Stimulated activated effector memory CD8-positive, alpha-beta T cell treated with anti-CD3 and anti-CD28 coated beads, Interleukin-12 subunit alpha, Interleukin-12 subunit beta, amount 100 ng/mL, for 72 hours (primary cell): ENCODE data around the gene LCN2.

Experiments used
- ATAC-seq: fragments of 150-1000 bp; cut with Tn5 transposase; 2 replicates; pipeline ENCODE4 v1.10.0; 2021
- DNase-seq, 2 donors: peaks; one replicate each; pipeline ENCODE4 v3.0.0; 2021 to 2022; ENCODE audit warnings: low spot score in 2 of 2
- H3K27ac Mint-ChIP-seq: one replicate; pipeline ENCODE4 v1.8.0; 2022; ENCODE audit warnings: mild to moderate bottlenecking, mixed read lengths
- H3K36me3 Mint-ChIP-seq: one replicate; pipeline ENCODE4 v1.8.0; 2022; ENCODE audit warnings: mild to moderate bottlenecking, mixed read lengths
- H3K4me1 Mint-ChIP-seq: one replicate; pipeline ENCODE4 v1.8.0; 2022; ENCODE audit warnings: mixed read lengths
- H3K4me3 Mint-ChIP-seq: one replicate; pipeline ENCODE4 v1.8.0; 2022; ENCODE audit warnings: mild to moderate bottlenecking, mixed read lengths
- H3K9me3 Mint-ChIP-seq: one replicate; pipeline ENCODE4 v1.8.0; 2022; ENCODE audit warnings: mixed read lengths

The LCN2 gene

DNA sequence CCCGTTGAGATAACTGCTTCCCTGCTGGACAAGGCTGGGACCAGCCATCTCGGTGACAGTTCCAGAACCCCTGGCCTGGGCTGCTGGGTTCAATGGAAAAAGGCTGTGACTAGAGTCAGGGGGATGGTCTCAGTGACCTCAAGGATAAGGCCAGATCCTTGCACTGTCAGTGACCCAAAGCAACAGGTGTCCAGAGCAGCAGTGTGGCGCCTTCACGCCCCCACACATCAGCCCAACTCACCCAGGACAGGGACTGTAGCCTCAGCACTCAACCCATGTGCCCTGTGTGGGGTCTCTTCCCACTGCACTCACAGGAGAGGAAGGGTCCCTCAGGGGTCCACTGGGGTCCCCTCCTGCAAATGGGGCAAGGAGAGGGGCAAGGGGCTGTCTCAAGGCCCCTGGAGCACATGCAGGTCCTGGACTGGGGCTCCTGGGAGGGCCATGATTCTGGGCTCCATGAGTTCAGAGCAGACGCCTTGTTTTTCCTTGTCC is 698 bp upstream of the LCN2 start:
- H3K4me1 Mint-ChIP-seq, result peaks cover 13% of the 10 kb centered on the region
- no peaks in the 10 kb centered on the region for H3K9me3 Mint-ChIP-seq
- DNase-seq (no peak), ATAC-seq (no peak)
- no peak overlapping the region for H3K27ac Mint-ChIP-seq
- H3K36me3 Mint-ChIP-seq, result no peaks in the 10 kb centered on the region
- no peak overlapping the region for H3K4me3 Mint-ChIP-seq

DNA sequence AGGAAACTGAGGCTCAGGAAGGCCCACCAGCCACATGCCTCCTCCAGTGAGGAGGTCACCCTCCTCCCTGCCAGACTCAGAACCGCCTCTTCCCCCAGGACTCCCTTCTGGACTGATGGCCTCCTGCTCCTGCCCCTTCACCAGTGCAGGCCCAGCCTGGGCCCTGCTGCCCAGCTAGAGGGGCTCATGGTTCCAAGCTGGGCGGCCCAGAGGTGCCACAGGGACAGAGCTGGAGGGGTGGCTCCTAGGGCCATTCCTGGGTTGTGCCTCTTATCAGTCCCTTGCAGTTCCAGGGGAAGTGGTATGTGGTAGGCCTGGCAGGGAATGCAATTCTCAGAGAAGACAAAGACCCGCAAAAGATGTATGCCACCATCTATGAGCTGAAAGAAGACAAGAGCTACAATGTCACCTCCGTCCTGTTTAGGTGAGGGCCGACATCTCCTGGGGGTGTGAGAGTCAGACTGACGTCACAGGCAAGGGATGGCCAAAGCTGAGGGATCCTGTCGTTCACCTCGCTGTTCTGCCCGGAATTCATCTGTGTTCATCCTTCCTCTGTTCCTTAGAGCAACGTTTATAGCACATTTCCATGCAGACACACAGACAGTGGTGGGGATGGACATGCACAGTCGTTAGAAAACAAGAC is 819 bp downstream of the LCN2 start:
- peak overlapping the region; percentile 67 for H3K27ac Mint-ChIP-seq
- ATAC-seq (no peak), DNase-seq (no peak)
- no peaks in the 10 kb centered on the region for H3K9me3 Mint-ChIP-seq
- peaks cover 13% of the 10 kb centered on the region for H3K4me1 Mint-ChIP-seq
- no peaks in the 10 kb centered on the region for H3K36me3 Mint-ChIP-seq
- H3K4me3 Mint-ChIP-seq, result no peak overlapping the region

DNA sequence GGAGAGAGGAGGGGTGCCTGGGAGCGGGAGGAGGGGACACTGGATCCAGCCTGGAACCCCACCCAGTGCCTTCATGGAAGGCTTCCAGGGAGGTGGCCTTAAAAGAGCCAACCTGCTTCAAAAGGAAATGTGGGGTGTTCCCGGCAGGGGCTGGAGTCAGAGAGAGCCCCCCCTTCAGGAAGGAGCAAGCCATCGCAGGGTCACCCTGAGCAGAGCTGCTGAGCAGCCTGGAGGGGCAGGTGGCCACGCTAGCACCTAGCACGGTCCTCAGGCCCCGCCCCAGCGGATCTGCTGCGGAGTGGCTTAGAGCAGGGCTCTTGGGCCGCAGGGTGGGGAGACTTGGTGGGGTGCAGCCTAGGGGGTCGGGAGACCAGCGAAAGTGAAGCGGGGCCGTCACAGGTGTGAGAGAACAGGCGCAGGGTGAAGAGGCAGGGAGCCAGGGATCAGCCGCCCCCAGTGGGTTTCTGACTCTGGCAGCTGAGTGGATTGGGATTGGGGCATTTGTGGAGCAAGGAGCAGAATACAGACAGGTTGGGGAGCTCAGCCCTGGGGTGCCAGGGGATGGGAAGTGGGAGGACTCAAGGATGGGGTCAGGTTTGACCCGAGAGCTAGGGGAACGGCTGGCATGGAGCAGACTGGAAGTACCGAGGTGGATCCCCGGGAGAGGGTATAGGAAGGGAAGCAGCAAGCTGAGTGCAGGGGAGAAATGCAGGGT is 1.5 kb downstream of the LCN2 start:
- Mint-ChIP-seq H3K4me1 (peaks cover 13% of the 10 kb centered on the region), H3K9me3 (no peaks in the 10 kb centered on the region), H3K36me3 (no peaks in the 10 kb centered on the region), H3K27ac (peak overlapping the region; percentile 67), H3K4me3 (no peak overlapping the region)
- ATAC-seq (peak; percentile 14), DNase-seq (no peak)

DNA sequence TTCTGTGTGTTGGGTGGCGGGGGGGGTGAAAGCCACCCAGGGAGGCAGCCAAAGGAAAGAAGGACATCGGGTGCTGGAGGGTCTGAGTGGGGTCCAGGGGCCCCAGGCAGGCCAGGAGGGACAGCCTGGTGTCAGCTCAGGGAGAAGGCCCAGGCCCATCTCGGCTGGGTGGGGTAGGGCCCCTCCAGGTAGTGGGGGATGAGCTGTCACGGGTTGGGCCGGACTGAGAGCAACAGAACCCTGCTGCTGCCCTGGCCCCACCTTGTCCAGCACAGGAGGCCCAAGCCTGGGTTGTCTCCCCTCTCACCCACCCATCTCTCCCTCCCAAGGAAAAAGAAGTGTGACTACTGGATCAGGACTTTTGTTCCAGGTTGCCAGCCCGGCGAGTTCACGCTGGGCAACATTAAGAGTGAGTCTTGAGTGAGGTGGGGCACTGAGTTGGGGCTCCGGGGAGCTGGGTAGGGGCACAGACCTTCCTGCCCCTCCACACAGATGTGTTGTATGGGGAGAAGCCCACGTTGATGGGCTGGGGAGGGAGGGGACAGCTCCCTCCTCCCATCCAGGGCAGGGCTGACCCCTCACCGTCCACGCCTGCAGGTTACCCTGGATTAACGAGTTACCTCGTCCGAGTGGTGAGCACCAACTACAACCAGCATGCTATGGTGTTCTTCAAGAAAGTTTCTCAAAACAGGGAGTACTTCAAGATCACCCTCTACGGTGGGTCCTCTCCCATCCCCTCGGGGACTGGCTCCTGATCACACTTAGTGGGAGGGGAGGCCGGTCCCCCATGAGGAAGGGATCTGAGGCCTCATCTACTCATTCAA is 2.3 kb downstream of the LCN2 start:
- peaks cover 13% of the 10 kb centered on the region for H3K4me1 Mint-ChIP-seq
- ATAC-seq (no peak), DNase-seq (no peak)
- H3K4me3 Mint-ChIP-seq, result no peak overlapping the region
- H3K27ac Mint-ChIP-seq, result no peak overlapping the region
- H3K9me3 Mint-ChIP-seq, result no peaks in the 10 kb centered on the region
- H3K36me3 Mint-ChIP-seq, result no peaks in the 10 kb centered on the region

DNA sequence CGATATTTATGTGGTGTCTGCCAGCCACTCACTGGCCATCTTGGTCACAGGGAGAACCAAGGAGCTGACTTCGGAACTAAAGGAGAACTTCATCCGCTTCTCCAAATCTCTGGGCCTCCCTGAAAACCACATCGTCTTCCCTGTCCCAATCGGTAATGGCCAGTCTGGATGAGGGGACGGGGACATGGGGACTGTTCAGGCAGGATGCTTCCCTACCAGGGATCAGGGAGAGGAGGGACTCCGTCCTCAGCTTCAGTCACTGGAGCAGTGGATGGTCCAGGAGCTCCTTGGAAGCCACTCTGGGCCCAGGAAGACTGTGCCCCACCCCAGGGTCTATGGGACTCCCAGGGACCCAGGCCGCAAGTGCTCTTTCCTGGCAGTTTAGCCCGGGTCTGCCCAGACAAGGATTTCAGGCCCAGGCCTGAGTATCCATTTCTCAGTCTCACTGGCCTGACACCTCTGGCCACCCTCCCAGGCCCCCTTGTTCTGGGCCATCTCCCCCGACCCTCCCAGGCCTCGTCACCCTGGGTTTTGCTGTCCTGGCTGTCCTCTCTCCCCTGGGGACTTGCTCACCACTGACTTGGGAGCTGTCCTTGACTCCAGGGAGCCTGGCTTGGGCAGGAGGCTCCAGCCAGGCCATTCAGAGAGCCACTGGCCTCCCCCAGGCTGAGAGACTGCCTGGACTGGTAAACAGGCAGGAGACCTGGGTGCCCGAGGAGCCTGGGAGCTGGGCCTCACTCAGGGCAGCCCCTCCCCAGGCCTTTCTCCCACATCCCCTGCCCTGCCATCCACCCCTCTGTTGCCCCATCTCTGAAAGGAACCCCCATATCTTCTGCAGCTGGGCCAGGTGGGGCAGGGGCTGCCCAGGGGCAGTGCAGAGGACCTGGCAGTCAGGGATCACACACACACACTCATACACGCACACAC is 3.1 kb downstream of the LCN2 start:
- peaks cover 13% of the 10 kb centered on the region for H3K4me1 Mint-ChIP-seq
- no peaks in the 10 kb centered on the region for H3K9me3 Mint-ChIP-seq
- ATAC-seq (no peak), DNase-seq (no peak)
- no peak overlapping the region for H3K4me3 Mint-ChIP-seq
- no peak overlapping the region for H3K27ac Mint-ChIP-seq
- H3K36me3 Mint-ChIP-seq, result no peaks in the 10 kb centered on the region

DNA sequence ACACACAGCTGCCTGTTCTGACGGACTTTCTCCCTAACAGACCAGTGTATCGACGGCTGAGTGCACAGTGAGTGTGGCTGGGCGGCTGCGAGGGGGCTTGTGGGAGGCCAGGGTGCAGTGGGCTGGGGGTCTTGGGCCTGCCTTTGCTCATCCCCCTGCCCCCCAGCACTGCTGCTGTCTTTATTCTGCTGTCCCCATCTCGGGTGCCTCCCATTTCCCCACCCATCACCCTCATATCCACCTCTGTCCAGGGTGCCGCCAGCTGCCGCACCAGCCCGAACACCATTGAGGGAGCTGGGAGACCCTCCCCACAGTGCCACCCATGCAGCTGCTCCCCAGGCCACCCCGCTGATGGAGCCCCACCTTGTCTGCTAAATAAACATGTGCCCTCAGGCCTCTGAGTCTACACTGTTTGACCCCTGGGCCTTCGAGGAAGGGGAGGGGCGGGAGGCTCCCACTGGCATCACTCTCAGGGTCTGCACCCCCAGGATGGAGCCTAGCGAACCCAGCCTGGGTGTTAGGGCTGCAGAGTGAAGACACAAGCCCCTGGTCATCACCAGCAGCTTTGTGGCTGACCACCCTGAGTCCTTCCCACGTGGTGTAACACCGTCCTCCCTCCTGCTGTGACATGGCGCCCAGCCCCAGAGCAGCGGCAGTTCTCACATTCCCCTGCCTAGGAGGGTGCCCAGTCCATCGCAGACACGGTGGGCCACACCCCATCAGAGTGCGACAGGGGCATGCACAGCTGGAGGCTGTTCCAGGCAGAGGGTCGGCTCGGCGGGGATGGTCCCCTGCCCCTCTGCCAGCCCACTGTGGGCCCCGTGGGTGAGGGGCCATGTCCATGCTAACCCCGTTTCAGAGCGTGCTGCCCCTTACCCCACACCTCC is 4.0 kb downstream of the LCN2 start:
- DNase-seq, result no peak
- no peaks in the 10 kb centered on the region for H3K36me3 Mint-ChIP-seq
- H3K9me3 Mint-ChIP-seq, result no peaks in the 10 kb centered on the region
- peaks cover 13% of the 10 kb centered on the region for H3K4me1 Mint-ChIP-seq
- no peak for ATAC-seq
- no peak overlapping the region for H3K27ac Mint-ChIP-seq
- no peak overlapping the region for H3K4me3 Mint-ChIP-seq

DNA sequence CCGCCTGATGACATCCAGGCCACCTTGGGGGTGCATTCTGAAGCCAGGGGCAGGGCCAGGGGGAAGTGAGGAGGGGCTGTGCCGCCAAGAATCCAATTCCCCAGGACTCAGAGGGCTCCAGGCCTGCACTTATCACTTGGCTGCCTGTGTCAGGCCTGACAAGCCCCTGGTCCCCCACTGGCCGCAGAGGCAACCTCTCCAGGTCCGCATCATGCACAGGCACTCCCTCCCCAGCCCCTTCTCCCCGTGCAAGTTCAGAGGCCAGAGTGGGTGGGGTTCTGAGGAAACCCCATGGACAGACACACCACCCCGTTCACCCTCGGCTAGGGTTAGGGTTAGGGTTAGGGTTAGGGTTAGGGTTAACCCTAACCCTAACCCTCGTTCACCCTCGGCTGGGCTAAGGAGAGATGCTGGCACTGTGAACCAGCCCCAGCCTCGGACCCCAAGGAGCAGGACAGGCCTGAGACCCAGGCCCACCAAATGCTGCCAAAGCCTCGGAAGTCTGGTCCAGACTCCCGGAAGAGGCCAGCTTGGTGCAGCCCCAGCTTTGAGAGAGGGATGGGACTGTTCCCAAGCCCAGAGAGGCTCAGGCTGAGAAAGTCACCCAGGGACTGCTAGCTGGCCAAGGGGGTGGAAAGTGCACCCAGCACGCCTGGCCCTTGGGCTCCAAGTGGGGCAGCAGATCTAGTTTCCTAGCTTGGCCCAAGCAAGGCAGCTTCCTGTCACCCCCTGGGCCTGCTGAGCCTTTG is 4.9 kb downstream of the LCN2 start:
- Mint-ChIP-seq H3K9me3 (no peaks in the 10 kb centered on the region), H3K36me3 (no peaks in the 10 kb centered on the region), H3K27ac (no peak overlapping the region), H3K4me3 (no peak overlapping the region), H3K4me1 (peaks cover 15% of the 10 kb centered on the region)
- DNase-seq (no peak), ATAC-seq (no peak)

DNA sequence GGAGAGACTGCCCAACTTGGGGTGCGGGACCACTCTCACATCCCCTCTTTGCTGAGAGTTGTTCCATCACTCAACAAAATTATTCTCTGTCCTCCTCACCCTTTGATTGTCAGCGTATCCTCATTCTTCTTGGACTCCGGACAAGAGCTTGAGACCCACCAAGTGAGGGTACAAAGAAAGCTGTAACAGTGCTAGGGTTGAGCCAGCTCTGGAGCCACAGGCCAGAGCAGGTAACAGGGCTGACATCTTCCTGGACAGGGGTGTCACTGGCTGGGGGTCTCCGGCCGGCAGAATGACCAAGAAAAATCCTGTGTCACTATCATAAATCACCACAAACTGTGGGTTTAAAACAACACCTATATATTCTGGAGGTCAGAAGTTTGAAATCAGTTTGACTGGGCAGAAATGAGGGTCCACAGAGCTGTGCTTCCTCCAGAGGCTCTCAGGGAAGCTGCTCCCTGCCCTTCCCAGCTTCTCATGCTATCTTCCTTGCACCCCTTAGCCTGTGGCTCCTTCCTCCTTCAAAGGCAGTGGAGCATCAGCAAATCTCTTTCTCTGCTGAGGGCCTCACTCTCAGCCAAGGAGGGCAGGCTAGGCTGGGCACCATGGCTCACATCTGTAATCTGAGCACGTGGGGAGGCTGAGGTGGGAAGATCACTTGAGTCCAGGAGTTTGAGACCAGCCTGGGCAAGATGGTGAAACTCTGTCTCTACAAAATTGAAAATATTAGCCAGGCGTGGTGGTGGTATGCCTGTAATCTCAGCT is 6.7 kb downstream of the LCN2 start:
- DNase-seq (no peak), ATAC-seq (no peak)
- peaks cover 10% of the 10 kb centered on the region for H3K4me1 Mint-ChIP-seq
- H3K9me3 Mint-ChIP-seq, result no peaks in the 10 kb centered on the region
- H3K4me3 Mint-ChIP-seq, result no peak overlapping the region
- H3K36me3 Mint-ChIP-seq, result peaks cover under 1% of the 10 kb centered on the region
- H3K27ac Mint-ChIP-seq, result no peak overlapping the region

DNA sequence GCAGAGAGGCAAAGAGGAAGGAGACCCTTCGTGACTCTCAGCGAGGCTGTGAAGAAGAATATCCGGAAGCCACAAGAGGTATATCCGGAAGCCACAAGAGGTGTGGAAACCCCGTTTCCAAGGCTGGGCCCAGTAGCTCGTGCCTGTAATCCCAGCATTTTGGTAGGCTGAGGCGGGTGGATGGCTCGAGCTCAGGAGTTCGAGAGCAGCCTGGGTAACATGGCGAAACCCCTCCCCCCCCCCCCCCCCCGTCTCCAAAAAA is 10.2 kb downstream of the LCN2 start:
- H3K9me3 Mint-ChIP-seq, result no peaks in the 10 kb centered on the region
- ATAC-seq (peak; percentile 16), DNase-seq (peak in 1 of 2 donors; percentile 12)
- peak overlapping the region; percentile 91 for H3K27ac Mint-ChIP-seq
- peak overlapping the region; percentile 72 for H3K4me3 Mint-ChIP-seq
- peaks cover 25% of the 10 kb centered on the region for H3K4me1 Mint-ChIP-seq
- peaks cover 31% of the 10 kb centered on the region for H3K36me3 Mint-ChIP-seq

DNA sequence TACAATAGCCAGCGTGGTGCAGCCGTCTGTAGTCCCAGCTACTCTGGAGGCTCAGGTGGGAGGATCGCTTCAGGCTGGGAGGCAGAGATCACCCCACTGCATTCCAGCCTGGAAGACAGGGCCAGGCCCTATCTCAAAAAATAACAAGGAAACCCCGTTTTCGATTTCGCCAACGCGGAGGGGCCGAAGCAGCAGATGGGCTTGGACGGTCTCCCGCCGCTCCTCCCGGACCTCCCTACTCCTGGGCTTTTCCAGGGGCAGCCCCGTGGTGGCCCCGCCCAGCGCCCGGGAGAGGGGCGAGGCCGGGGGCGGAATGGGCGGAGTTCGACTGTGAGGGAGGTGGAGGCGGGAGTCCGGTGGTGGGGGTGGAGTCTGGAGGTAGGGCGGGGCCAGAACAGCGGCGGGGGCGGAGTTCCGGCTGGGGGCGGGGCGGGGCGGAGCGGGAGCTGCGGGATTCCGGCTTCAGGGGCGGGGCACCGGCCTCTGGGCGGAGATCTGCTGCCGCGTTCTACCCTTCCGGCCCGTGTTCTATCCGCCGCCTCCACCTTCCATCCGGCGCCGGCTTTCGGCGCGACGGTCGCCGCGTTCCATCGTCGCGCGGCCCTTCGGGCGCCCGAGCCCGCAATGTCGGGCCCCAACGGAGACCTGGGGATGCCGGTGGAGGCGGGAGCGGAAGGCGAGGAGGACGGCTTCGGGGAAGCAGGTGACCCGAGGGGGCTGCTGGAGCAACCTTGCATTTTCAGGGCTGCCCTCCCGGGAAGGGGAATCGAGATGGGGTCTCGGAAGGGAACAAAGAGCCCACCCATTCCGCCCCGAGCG is 10.7 kb downstream of the LCN2 start, which contains the start of gene BBLN:
Gene BBLN (plus strand): TSS at position 482 of the 819 bp plus-strand sequence. CDS start 143 bp downstream, at position 625.
- Mint-ChIP-seq H3K36me3 (peaks cover 37% of the 10 kb centered on the region), H3K27ac (peak within 1 kb of the TSS; percentile 91)

DNA sequence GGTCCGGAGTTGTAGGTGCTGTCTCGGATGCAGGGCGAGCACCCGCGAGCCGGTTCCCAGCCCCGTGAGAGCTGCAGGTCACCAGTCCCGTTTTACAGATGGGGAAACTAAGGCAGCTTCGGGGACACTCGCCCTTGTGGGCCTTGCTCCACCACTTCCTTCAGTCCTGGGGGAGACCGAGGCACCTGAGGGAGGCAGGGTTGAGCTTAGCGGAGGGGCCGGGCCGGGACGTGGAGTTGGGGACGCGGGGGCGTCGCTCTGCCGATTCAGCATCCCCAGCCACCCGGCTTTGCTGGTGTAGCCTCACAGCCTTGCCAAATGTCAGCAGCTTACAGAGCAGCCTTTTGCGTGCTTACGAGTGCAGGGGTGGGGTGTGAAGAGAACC is 11.3 kb downstream of the LCN2 start:
- H3K9me3 Mint-ChIP-seq, result no peaks in the 10 kb centered on the region
- ATAC-seq, result peak; percentile 73
- H3K4me3 Mint-ChIP-seq, result peak overlapping the region; percentile 72
- H3K36me3 Mint-ChIP-seq, result peaks cover 43% of the 10 kb centered on the region
- DNase-seq, result peak; percentile 41 to 75
- H3K27ac Mint-ChIP-seq, result peak overlapping the region; percentile 91
- peaks cover 25% of the 10 kb centered on the region for H3K4me1 Mint-ChIP-seq

More for the DNA sequence above, 10.7 kb downstream of the LCN2 start, which contains the start of gene BBLN:
- DNase-seq (peak; percentile 80 to 94), ATAC-seq (peak; percentile 92)
- Mint-ChIP-seq H3K4me1 (peaks cover 25% of the 10 kb centered on the region), H3K9me3 (no peaks in the 10 kb centered on the region), H3K4me3 (peak within 1 kb of the TSS; percentile 72)

DNA sequence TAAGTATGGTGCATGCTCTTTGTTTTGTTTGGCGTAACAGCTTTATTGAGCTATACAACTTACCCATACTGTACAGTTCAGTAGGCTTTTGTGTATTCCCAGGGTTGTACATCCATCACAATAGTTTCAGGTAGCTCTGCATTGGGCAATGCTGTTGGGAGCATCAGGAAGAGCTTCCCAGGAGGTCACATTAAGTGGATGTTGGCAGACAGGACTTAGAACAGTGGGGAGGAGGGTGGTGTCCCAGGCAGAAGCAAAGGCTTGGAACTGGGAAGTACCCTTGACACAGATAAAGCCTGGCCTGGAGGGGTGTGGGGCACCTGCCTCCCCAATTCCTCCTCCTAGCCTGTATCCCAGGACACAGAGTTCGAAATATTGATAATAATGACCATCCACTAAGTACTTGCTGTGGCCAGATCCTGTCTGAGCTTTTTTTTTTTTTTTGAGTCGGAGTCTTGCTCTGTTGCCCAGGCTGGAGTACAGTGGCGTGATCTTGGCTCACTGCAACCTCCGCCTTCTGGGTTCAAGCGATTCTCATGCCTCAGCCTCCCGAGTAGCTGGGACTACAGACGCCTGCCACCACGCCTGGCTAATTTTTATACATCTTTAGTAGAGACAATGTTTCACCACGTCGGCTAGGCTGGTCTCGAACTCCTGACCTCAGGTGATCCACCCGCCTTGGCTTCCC is 12.1 kb downstream of the LCN2 start:
- peaks cover 25% of the 10 kb centered on the region for H3K4me1 Mint-ChIP-seq
- no peaks in the 10 kb centered on the region for H3K9me3 Mint-ChIP-seq
- H3K27ac Mint-ChIP-seq, result peak overlapping the region; percentile 91
- ATAC-seq (no peak), DNase-seq (no peak)
- peak overlapping the region; percentile 72 for H3K4me3 Mint-ChIP-seq
- peaks cover 50% of the 10 kb centered on the region for H3K36me3 Mint-ChIP-seq
